SK-N-SH (cell line): Measurements from ENCODE around the gene CAV1.

ENCODE experiments used
- ELF1 ChIP-seq: IDR thresholded peaks from 2 replicates; pipeline ENCODE4 v1.4.0; 2012
- GATA2 ChIP-seq: sonication (generic); formaldehyde crosslinking; IDR thresholded peaks from 2 replicates; pipeline ENCODE4 v1.5.0; 2020; ENCODE audit warnings: mild to moderate bottlenecking, missing genetic modification reagents

DNA sequence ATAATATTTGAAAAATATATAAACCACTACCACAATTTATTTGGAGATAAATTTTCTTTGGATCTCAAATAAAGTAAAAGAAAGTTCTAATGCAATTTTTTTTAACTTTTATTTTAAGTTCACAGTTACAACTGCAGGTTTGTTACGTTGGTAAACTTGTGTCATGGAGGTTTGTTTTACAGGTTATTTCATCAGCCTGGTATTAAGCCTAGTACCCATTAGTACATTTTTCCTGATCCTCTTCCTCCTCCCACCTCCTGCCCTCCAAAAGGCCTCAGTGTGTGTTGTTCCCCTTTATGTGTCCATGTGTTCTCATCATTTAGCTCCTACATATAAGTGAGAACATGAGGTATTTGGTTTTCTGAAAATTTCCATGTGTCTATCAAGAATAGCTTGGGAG, 54.5 kb downstream of the CAV1 start:
- no peak for TF ChIP-seq GATA2 (CRISPR knock-in tag)
- TF ChIP-seq ELF1: no peak
